ENCODE results near the gene RASA1. TPM values are rescaled to one million over a fixed set of nuclear protein-coding genes. Genes with fewer than 3 reads are reported as not detected.

The RASA1 gene
- total RNA-seq, 2 donors from 2014 or later, result 50.9 to 63.0 TPM

GRCh38 chr5:87233143-87233542 lies 34.5 kb upstream of the RASA1 start:
- H3K9me3 Mint-ChIP-seq, result no peaks in the 10 kb centered on the region
- no peaks in the 10 kb centered on the region for H3K36me3 ChIP-seq (ENCODE audit: control insufficient read depth, insufficient read depth, low read length)
- H3K9ac ChIP-seq (ENCODE audit: extremely low read depth, low read length, poor library complexity, severe bottlenecking), result no peak overlapping the region
- TF ChIP-seq CTCF (conservative IDR thresholded peaks at IDR 0.05), result no peak
- H3K36me3 Mint-ChIP-seq (ENCODE audit: low read depth), result no peaks in the 10 kb centered on the region
- peaks cover 4% of the 10 kb centered on the region for H3K4me1 Mint-ChIP-seq
- H3K9me3 ChIP-seq (ENCODE audit: control insufficient read depth, low read length), result no peaks in the 10 kb centered on the region
- no peaks in the 10 kb centered on the region for H3K27me3 ChIP-seq (ENCODE audit: control insufficient read depth, insufficient read depth, low read length, poor library complexity, severe bottlenecking)
- H3K27ac ChIP-seq (ENCODE audit: low read depth, low read length), result no peak overlapping the region
- 91 to 100% methylated on average over 1 to 2 of the region's 2 CpGs for WGBS, 2 experiments (ENCODE audit: insufficient coverage in 1 of 2, insufficient read length in 1 of 2)
- no peaks in the 10 kb centered on the region for H3K27me3 Mint-ChIP-seq (ENCODE audit: insufficient read depth)
- H3K4me1 ChIP-seq (ENCODE audit: control insufficient read depth, insufficient read depth, low read length), result no peaks in the 10 kb centered on the region
- no peak overlapping the region for H3K27ac Mint-ChIP-seq
- H3K4me3 ChIP-seq (ENCODE audit: low read length), result no peak overlapping the region
- DNase-seq, result no peak
- H3K4me3 Mint-ChIP-seq, result no peak overlapping the region

- Histone ChIP-seq H3K9me3 (ENCODE audit: control insufficient read depth, low read length) (no peaks in the 10 kb centered on the region), H3K27ac (ENCODE audit: low read depth, low read length) (no peak overlapping the region), H3K9ac (ENCODE audit: extremely low read depth, low read length, poor library complexity, severe bottlenecking) (no peak overlapping the region), H3K36me3 (ENCODE audit: control insufficient read depth, insufficient read depth, low read length) (no peaks in the 10 kb centered on the region), H3K4me1 (ENCODE audit: control insufficient read depth, insufficient read depth, low read length) (no peaks in the 10 kb centered on the region), H3K27me3 (ENCODE audit: control insufficient read depth, insufficient read depth, low read length, poor library complexity, severe bottlenecking) (no peaks in the 10 kb centered on the region), H3K4me3 (ENCODE audit: low read length) (no peak overlapping the region)
- Mint-ChIP-seq H3K4me3 (no peak overlapping the region), H3K9me3 (no peaks in the 10 kb centered on the region), H3K27me3 (ENCODE audit: insufficient read depth) (no peaks in the 10 kb centered on the region), H3K4me1 (no peaks in the 10 kb centered on the region), H3K27ac (no peak overlapping the region), H3K36me3 (ENCODE audit: low read depth) (no peaks in the 10 kb centered on the region)
- WGBS, 2 experiments (ENCODE audit: insufficient coverage in 1 of 2, insufficient read length in 1 of 2), result 88 to 92% methylated on average over 1 to 2 of the region's 2 CpGs
- DNase-seq, result no peak
- no peak for TF ChIP-seq CTCF (conservative IDR thresholded peaks at IDR 0.05)
Observed at GRCh38 chr5:87241555-87241954, 26.1 kb upstream of the RASA1 start.

GRCh38 chr5:87242242-87242641 lies 25.4 kb upstream of the RASA1 start:
- no peak for TF ChIP-seq CTCF (conservative IDR thresholded peaks at IDR 0.05)
- H3K36me3 Mint-ChIP-seq (ENCODE audit: low read depth), result no peaks in the 10 kb centered on the region
- no peak overlapping the region for H3K27ac Mint-ChIP-seq
- H3K9me3 Mint-ChIP-seq, result no peaks in the 10 kb centered on the region
- H3K4me1 Mint-ChIP-seq, result no peaks in the 10 kb centered on the region
- no peaks in the 10 kb centered on the region for H3K27me3 Mint-ChIP-seq (ENCODE audit: insufficient read depth)
- no peaks in the 10 kb centered on the region for H3K27me3 ChIP-seq (ENCODE audit: control insufficient read depth, insufficient read depth, low read length, poor library complexity, severe bottlenecking)
- H3K27ac ChIP-seq (ENCODE audit: low read depth, low read length), result no peak overlapping the region
- no peak for DNase-seq
- H3K9me3 ChIP-seq (ENCODE audit: control insufficient read depth, low read length), result no peaks in the 10 kb centered on the region
- H3K4me3 ChIP-seq (ENCODE audit: low read length), result no peak overlapping the region
- 86% methylated on average over 1 of the region's 1 CpG; no CpG with 5 or more reads in 1 of the 2 experiments for WGBS, 2 experiments (ENCODE audit: insufficient coverage in 1 of 2, insufficient read length in 1 of 2)
- no peak overlapping the region for H3K9ac ChIP-seq (ENCODE audit: extremely low read depth, low read length, poor library complexity, severe bottlenecking)
- H3K4me1 ChIP-seq (ENCODE audit: control insufficient read depth, insufficient read depth, low read length), result no peaks in the 10 kb centered on the region
- no peak overlapping the region for H3K4me3 Mint-ChIP-seq
- no peaks in the 10 kb centered on the region for H3K36me3 ChIP-seq (ENCODE audit: control insufficient read depth, insufficient read depth, low read length)
